Measurements from ENCODE around the gene GZMM.

GZMM gene

DNA sequence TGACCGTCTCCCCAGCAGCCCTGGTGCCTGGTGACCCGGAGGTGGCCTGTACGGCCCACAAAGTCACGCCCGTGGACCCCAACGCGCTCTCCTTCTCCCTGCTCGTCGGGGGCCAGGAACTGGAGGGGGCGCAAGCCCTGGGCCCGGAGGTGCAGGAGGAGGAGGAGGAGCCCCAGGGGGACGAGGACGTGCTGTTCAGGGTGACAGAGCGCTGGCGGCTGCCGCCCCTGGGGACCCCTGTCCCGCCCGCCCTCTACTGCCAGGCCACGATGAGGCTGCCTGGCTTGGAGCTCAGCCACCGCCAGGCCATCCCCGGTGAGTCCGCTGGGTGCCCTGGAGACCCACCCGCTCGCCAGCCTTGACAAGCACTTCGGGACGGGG, 45.4 kb upstream of the GZMM start:
- H3K4me2 ChIP-seq (ENCODE audit: low read length) = no peak overlapping the region
- peaks cover 17% of the 10 kb centered on the region for H3K9me3 ChIP-seq (ENCODE audit: insufficient read depth, low read depth, low read length)
- peaks cover 30% of the 10 kb centered on the region for H3K27me3 ChIP-seq (ENCODE audit: insufficient read depth, low read length)
- H3K27ac ChIP-seq (ENCODE audit: low read depth, low read length) = no peak overlapping the region
- no peaks in the 10 kb centered on the region for H3K36me3 ChIP-seq (ENCODE audit: control insufficient read depth in 1 of 2, insufficient read depth in 2 of 2, low read length in 2 of 2)
- no CpG with 5 or more reads among the region's 26 CpGs for WGBS (ENCODE audit: extremely low coverage, insufficient coverage, insufficient read length)
- peaks cover 0 to 2% of the 10 kb centered on the region in 2 experiments for H3K4me1 ChIP-seq (ENCODE audit: control insufficient read depth in 1 of 2, insufficient read depth in 2 of 2, low read length in 2 of 2)
- H4K12ac ChIP-seq (ENCODE audit: low read depth, low read length) = no peak overlapping the region
- H2BK12ac ChIP-seq (ENCODE audit: low read length) = no peak overlapping the region
- H3K18ac ChIP-seq (ENCODE audit: low read length) = no peak overlapping the region
- no peak overlapping the region for H2BK5ac ChIP-seq (ENCODE audit: low read depth, low read length, poor library complexity)
- H2BK120ac ChIP-seq (ENCODE audit: insufficient read depth, low read length, poor library complexity) = no peak overlapping the region
- H3K9ac ChIP-seq (ENCODE audit: low read length) = no peak overlapping the region
- H3K4ac ChIP-seq (ENCODE audit: low read depth, low read length) = no peak overlapping the region
- H3K14ac ChIP-seq (ENCODE audit: low read length) = no peak overlapping the region
- H3K79me1 ChIP-seq (ENCODE audit: low read length) = no peaks in the 10 kb centered on the region
- H3K23ac ChIP-seq (ENCODE audit: low read length) = no peak overlapping the region
- no peak overlapping the region for H2AK5ac ChIP-seq (ENCODE audit: low read length)
- H3K4me3 ChIP-seq (ENCODE audit: low read depth, low read length) = no peak overlapping the region
- DNase-seq = no peak
- no peak overlapping the region for H2AFZ ChIP-seq (ENCODE audit: insufficient read depth, low read length, poor library complexity)
- no peak overlapping the region for H4K91ac ChIP-seq (ENCODE audit: low read depth, low read length)
- H3K79me2 ChIP-seq (ENCODE audit: control insufficient read depth, insufficient read depth, low read length, poor library complexity) = no peaks in the 10 kb centered on the region
- H4K8ac ChIP-seq (ENCODE audit: low read depth, low read length) = no peak overlapping the region

DNA sequence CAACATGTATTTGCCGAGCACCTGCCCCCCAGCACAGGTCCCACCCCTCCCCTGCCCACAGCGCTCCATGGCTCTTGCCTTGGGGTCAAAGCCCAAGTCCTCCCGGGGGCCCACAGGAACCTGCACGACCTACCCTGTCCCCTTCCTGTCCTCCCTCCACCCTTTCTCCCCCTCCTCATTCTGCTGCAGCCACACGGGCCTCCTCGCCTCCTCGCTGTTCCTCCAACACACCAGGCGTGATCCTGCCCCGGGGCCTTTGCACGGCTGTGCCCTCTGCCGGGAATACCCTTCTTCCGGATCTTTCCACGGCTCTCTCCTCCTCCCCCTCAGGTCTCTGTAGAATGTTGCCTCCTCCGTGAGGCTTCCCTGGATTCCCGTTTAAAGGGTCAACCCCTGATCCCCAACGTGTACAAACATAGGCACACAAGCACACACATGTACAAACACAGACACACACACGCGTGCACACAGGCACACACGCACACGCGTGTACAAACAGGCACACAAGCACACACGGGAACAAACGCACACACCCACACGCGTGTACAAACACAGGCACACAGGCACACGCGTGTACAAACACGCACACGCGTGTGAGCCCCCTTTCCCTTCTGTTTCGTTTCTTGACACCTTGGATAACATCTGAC, 44.8 kb upstream of the GZMM start:
- Histone ChIP-seq H3K4me2 (ENCODE audit: low read length) (no peak overlapping the region), H4K8ac (ENCODE audit: low read depth, low read length) (no peak overlapping the region), H3K27me3 (ENCODE audit: insufficient read depth, low read length) (peaks cover 30% of the 10 kb centered on the region), H3K4ac (ENCODE audit: low read depth, low read length) (no peak overlapping the region), H3K23ac (ENCODE audit: low read length) (no peak overlapping the region), H3K4me3 (ENCODE audit: low read depth, low read length) (peak overlapping the region; percentile 15), H3K9ac (ENCODE audit: low read length) (no peak overlapping the region), H2AFZ (ENCODE audit: insufficient read depth, low read length, poor library complexity) (no peak overlapping the region), H2BK120ac (ENCODE audit: insufficient read depth, low read length, poor library complexity) (no peak overlapping the region), H2BK5ac (ENCODE audit: low read depth, low read length, poor library complexity) (no peak overlapping the region), H2AK5ac (ENCODE audit: low read length) (no peak overlapping the region), H2BK12ac (ENCODE audit: low read length) (no peak overlapping the region), H3K36me3 (ENCODE audit: control insufficient read depth in 1 of 2, insufficient read depth in 2 of 2, low read length in 2 of 2) (no peaks in the 10 kb centered on the region), H3K14ac (ENCODE audit: low read length) (no peak overlapping the region), H3K18ac (ENCODE audit: low read length) (no peak overlapping the region), H3K4me1 (ENCODE audit: control insufficient read depth in 1 of 2, insufficient read depth in 2 of 2, low read length in 2 of 2) (peaks cover 0 to 2% of the 10 kb centered on the region in 2 experiments), H3K27ac (ENCODE audit: low read depth, low read length) (no peak overlapping the region), H3K9me3 (ENCODE audit: insufficient read depth, low read depth, low read length) (peaks cover 17% of the 10 kb centered on the region), H4K91ac (ENCODE audit: low read depth, low read length) (no peak overlapping the region), H4K12ac (ENCODE audit: low read depth, low read length) (no peak overlapping the region), H3K79me1 (ENCODE audit: low read length) (no peaks in the 10 kb centered on the region), H3K79me2 (ENCODE audit: control insufficient read depth, insufficient read depth, low read length, poor library complexity) (no peaks in the 10 kb centered on the region)
- no CpG with 5 or more reads among the region's 31 CpGs for WGBS (ENCODE audit: extremely low coverage, insufficient coverage, insufficient read length)
- DNase-seq = no peak

DNA sequence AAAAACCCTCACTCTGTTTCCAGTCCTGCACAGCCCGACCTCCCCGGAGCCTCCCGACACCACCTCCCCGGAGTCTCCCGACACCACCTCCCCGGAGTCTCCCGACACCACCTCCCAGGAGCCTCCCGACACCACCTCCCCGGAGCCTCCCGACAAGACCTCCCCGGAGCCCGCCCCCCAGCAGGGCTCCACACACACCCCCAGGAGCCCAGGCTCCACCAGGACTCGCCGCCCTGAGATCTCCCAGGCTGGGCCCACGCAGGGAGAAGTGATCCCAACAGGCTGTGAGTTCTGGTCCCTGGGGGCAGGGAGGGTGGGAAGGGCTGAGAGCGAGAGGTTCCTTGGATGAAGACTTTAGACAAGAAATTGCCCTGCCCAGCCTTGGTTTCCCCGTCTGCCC, 42.2 kb upstream of the GZMM start:
- Histone ChIP-seq H4K8ac (ENCODE audit: low read depth, low read length) (no peak overlapping the region), H4K91ac (ENCODE audit: low read depth, low read length) (no peak overlapping the region), H2AK5ac (ENCODE audit: low read length) (no peak overlapping the region)

DNA sequence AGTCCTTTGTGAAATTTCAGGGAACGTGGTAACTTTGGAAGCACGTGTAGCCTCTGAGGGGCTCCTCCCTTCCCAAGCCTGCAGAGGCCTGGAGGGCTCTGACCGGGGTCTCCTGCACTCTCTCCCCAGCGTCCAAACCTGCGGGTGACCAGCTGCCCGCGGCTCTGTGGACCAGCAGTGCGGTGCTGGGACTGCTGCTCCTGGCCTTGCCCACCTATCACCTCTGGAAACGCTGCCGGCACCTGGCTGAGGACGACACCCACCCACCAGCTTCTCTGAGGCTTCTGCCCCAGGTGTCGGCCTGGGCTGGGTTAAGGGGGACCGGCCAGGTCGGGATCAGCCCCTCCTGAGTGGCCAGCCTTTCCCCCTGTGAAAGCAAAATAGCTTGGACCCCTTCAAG, 39.2 kb upstream of the GZMM start:
- Histone ChIP-seq H2AFZ (ENCODE audit: insufficient read depth, low read length, poor library complexity) (no peak overlapping the region), H2BK5ac (ENCODE audit: low read depth, low read length, poor library complexity) (no peak overlapping the region)
- no peak for DNase-seq

More for the DNA sequence above, 42.2 kb upstream of the GZMM start:
- Histone ChIP-seq H3K27ac (ENCODE audit: low read depth, low read length) (no peak overlapping the region), H3K18ac (ENCODE audit: low read length) (no peak overlapping the region), H3K4me1 (ENCODE audit: control insufficient read depth in 1 of 2, insufficient read depth in 2 of 2, low read length in 2 of 2) (peaks cover 0 to 3% of the 10 kb centered on the region in 2 experiments), H2AFZ (ENCODE audit: insufficient read depth, low read length, poor library complexity) (no peak overlapping the region), H3K23ac (ENCODE audit: low read length) (no peak overlapping the region), H2BK5ac (ENCODE audit: low read depth, low read length, poor library complexity) (no peak overlapping the region), H3K36me3 (ENCODE audit: control insufficient read depth in 1 of 2, insufficient read depth in 2 of 2, low read length in 2 of 2) (no peaks in the 10 kb centered on the region), H3K14ac (ENCODE audit: low read length) (no peak overlapping the region), H2BK120ac (ENCODE audit: insufficient read depth, low read length, poor library complexity) (no peak overlapping the region), H3K9me3 (ENCODE audit: insufficient read depth, low read depth, low read length) (peaks cover 15% of the 10 kb centered on the region), H3K79me1 (ENCODE audit: low read length) (peaks cover 3% of the 10 kb centered on the region), H2BK12ac (ENCODE audit: low read length) (no peak overlapping the region), H3K4me2 (ENCODE audit: low read length) (no peak overlapping the region), H3K4ac (ENCODE audit: low read depth, low read length) (no peak overlapping the region), H3K9ac (ENCODE audit: low read length) (no peak overlapping the region), H3K79me2 (ENCODE audit: control insufficient read depth, insufficient read depth, low read length, poor library complexity) (peaks cover 2% of the 10 kb centered on the region), H4K12ac (ENCODE audit: low read depth, low read length) (no peak overlapping the region), H3K4me3 (ENCODE audit: low read depth, low read length) (no peak overlapping the region), H3K27me3 (ENCODE audit: insufficient read depth, low read length) (peaks cover 22% of the 10 kb centered on the region)
- no CpG with 5 or more reads among the region's 17 CpGs for WGBS (ENCODE audit: extremely low coverage, insufficient coverage, insufficient read length)
- no peak for DNase-seq

More for the DNA sequence above, 39.2 kb upstream of the GZMM start:
- Histone ChIP-seq H3K27me3 (ENCODE audit: insufficient read depth, low read length) (peaks cover under 1% of the 10 kb centered on the region), H2AK5ac (ENCODE audit: low read length) (no peak overlapping the region), H3K36me3 (ENCODE audit: control insufficient read depth in 1 of 2, insufficient read depth in 2 of 2, low read length in 2 of 2) (peaks cover 3% of the 10 kb centered on the region in 2 experiments), H3K23ac (ENCODE audit: low read length) (no peak overlapping the region), H4K8ac (ENCODE audit: low read depth, low read length) (no peak overlapping the region), H4K12ac (ENCODE audit: low read depth, low read length) (no peak overlapping the region), H2BK120ac (ENCODE audit: insufficient read depth, low read length, poor library complexity) (no peak overlapping the region), H4K91ac (ENCODE audit: low read depth, low read length) (no peak overlapping the region), H3K79me2 (ENCODE audit: control insufficient read depth, insufficient read depth, low read length, poor library complexity) (peaks cover 5% of the 10 kb centered on the region), H3K9me3 (ENCODE audit: insufficient read depth, low read depth, low read length) (peaks cover 4% of the 10 kb centered on the region), H3K27ac (ENCODE audit: low read depth, low read length) (no peak overlapping the region), H3K18ac (ENCODE audit: low read length) (no peak overlapping the region), H3K79me1 (ENCODE audit: low read length) (peaks cover 11% of the 10 kb centered on the region), H3K4me1 (ENCODE audit: control insufficient read depth in 1 of 2, insufficient read depth in 2 of 2, low read length in 2 of 2) (peaks cover 7 to 12% of the 10 kb centered on the region in 2 experiments), H3K14ac (ENCODE audit: low read length) (no peak overlapping the region), H3K4ac (ENCODE audit: low read depth, low read length) (no peak overlapping the region), H3K4me2 (ENCODE audit: low read length) (no peak overlapping the region), H3K4me3 (ENCODE audit: low read depth, low read length) (no peak overlapping the region), H2BK12ac (ENCODE audit: low read length) (no peak overlapping the region), H3K9ac (ENCODE audit: low read length) (no peak overlapping the region)
- no CpG with 5 or more reads among the region's 14 CpGs for WGBS (ENCODE audit: extremely low coverage, insufficient coverage, insufficient read length)

Data from trophoblast cell (in vitro differentiated cells and primary cell).